Lung (tissue), 12 donors: ENCODE data around the gene LRRC25. TPM values are rescaled to one million over a fixed set of nuclear protein-coding genes. Genes with fewer than 3 reads are reported as not detected.
"Not testable (repeated sequence)": the region's sequence is repeated elsewhere in the genome, so short reads cannot be mapped to it uniquely, and the experiment has no call there.

Source experiments
- ATAC-seq: fragments of 200-7000 bp; cut with Tn5 transposase; one replicate; pipeline ENCODE4 v1.9.1; 2020; ENCODE audit warnings: moderate number of reproducible peaks; ENCODE audit not compliant: insufficient read depth, low FRiP score
- DNase-seq, 3 donors: peaks; one replicate each; pipeline ENCODE4 v3.0.0-alpha.2; 2013 to 2017
- H3K27ac ChIP-seq, 2 donors: one replicate each; pipeline ENCODE4 v1.5.1; 2013; ENCODE audit warnings: mild to moderate bottlenecking in 2 of 2, moderate library complexity in 2 of 2, control low read depth in 1 of 2, inconsistent platforms in 1 of 2, low read depth in 1 of 2, low read length in 1 of 2
- H3K27me3 ChIP-seq, 3 donors: one replicate each; pipeline ENCODE4 v1.5.1; 2013; ENCODE audit warnings: low read length in 2 of 3; ENCODE audit not compliant: control insufficient read depth in 3 of 3, insufficient read depth in 3 of 3
- H3K36me3 ChIP-seq, 4 donors: one replicate each; pipeline ENCODE4 v1.5.1; 2013; ENCODE audit warnings: low read length in 4 of 4, mild to moderate bottlenecking in 1 of 4, moderate library complexity in 1 of 4; ENCODE audit not compliant: control insufficient read depth in 4 of 4, insufficient read depth in 4 of 4
- H3K4me1 ChIP-seq, 5 donors: one replicate each; pipeline ENCODE4 v1.5.1; 2013; ENCODE audit warnings: low read length in 5 of 5, mild to moderate bottlenecking in 2 of 5, moderate library complexity in 1 of 5; ENCODE audit not compliant: control insufficient read depth in 5 of 5, insufficient read depth in 5 of 5
- H3K4me3 ChIP-seq: one replicate; pipeline ENCODE4 v1.5.1; 2013; ENCODE audit warnings: mild to moderate bottlenecking, control low read depth, moderate library complexity
- H3K9ac ChIP-seq, 2 donors: one replicate each; pipeline ENCODE4 v1.5.1; 2013; ENCODE audit warnings: low read length in 2 of 2, control low read depth in 1 of 2; ENCODE audit not compliant: insufficient read depth in 1 of 2
- H3K9me3 ChIP-seq, 4 donors: one replicate each; pipeline ENCODE4 v1.5.1; 2013; ENCODE audit warnings: low read length in 3 of 4, mild to moderate bottlenecking in 1 of 4, moderate library complexity in 1 of 4; ENCODE audit not compliant: control insufficient read depth in 4 of 4, insufficient read depth in 3 of 4
- CTCF ChIP-seq: IDR thresholded peaks from 2 replicates; pipeline ENCODE4 v1.5.1; 2012; ENCODE audit warnings: mild to moderate bottlenecking; ENCODE audit errors: control extremely low read depth, extremely low read depth
- WGBS, 2 donors: extraction: QIAGEN DNeasy Blood & Tissue Kit; methylation state at CpG; one replicate each; pipeline ENCODE4 v1.1.7; 2013; 5-methylcytosine and 5-hydroxymethylcytosine counted together
- polyA plus RNA-seq, 2 donors: library from polyadenylated mRNA; stranded (reverse); fragments of 200-250 nt; gene quantifications; one replicate each; pipeline ENCODE4 v1.2.1, GENCODE V29; 2013
- total RNA-seq, 2 donors: library from RNA; depleted of rRNA in 1 of 2; stranded (reverse); fragments of >200 nt in 1 of 2; gene quantifications; one replicate each; pipeline ENCODE4 v1.2.1, GENCODE V29; 2014 to 2021
- donor health status: control.
- donor health status: control.
- donor health status: Bipolar disorder and iron deficiency.
- donor health status: healthy.
- donor health status: DM: yes; HTN: yes; CAD: no.

Gene LRRC25
- total and polyA plus RNA-seq, 4 donors: 8.5 to 119 (median 27.0) TPM

GRCh38 chr19:18364826-18365528, 32.4 kb downstream of the LRRC25 start:
- H3K36me3 ChIP-seq: peaks cover 0 to 4% (median 1%) of the 10 kb centered on the region in 4 donors
- no peaks in the 10 kb centered on the region for H3K9me3 ChIP-seq
- TF ChIP-seq CTCF: no peak
- H3K27ac ChIP-seq: peak overlapping the region; percentile 58 to 96
- peak overlapping the region in 1 of 2 donors; percentile 77 for H3K9ac ChIP-seq
- no peaks in the 10 kb centered on the region for H3K27me3 ChIP-seq
- DNase-seq (peak; percentile 91 to 98 (median 95)), ATAC-seq (peak; percentile 61)
- peaks cover 0 to 23% (median 8%) of the 10 kb centered on the region in 5 donors for H3K4me1 ChIP-seq
- WGBS, 2 donors: 2 to 14% methylated on average over 15 of the region's 15 CpGs
- no peak overlapping the region for H3K4me3 ChIP-seq

DNA sequence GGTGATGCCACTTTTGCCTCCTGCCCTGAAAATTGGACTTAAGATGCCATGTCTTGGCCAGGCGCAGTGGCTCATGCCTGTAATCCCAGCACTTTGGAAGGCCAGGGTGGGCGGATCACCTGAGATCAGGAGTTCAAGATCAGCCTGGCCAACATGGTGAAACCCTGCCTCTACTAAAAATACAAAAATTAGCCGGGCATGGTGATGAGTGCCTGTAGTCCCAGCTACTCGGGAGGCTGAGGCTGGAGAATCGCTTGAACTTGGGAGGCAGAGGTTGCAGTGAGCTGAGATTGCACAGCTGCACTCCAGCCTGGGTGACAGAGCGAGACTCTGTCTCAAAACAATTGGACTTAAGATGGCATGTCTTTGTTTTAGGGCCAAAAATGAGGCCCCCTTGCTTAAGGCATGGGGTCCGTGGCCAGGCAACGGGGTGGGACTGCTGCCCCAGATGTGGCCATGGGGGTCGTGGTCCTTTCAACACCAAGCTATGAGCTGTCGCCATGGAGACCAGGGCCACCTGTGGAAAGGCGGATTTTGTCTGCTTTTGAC, 33.1 kb downstream of the LRRC25 start:
- not testable (repeated sequence) for H3K27me3 ChIP-seq, H3K9me3 ChIP-seq, ATAC-seq, H3K4me3 ChIP-seq, H3K36me3 ChIP-seq
- Histone ChIP-seq H3K27ac (peak overlapping the region; percentile 58 to 96), H3K4me1 (peaks cover 0 to 23% (median 8%) of the 10 kb centered on the region in 5 donors), H3K9ac (peak overlapping the region in 1 of 2 donors; percentile 65)
- WGBS, 2 donors: 48 to 50% methylated on average over 11 of the region's 11 CpGs
- DNase-seq: peak in 2 of 3 donors; percentile 84 to 88

GRCh38 chr19:18363787-18364186, 33.6 kb downstream of the LRRC25 start:
- no peak overlapping the region for H3K9ac ChIP-seq
- WGBS, 2 donors: 82 to 86% methylated on average over 6 of the region's 6 CpGs
- peak overlapping the region in 1 of 2 donors; percentile 10 for H3K27ac ChIP-seq
- H3K36me3 ChIP-seq: peaks cover 0 to 10% (median 3%) of the 10 kb centered on the region in 4 donors
- H3K27me3 ChIP-seq: no peaks in the 10 kb centered on the region
- H3K4me3 ChIP-seq: no peak overlapping the region
- no peak for DNase-seq
- H3K4me1 ChIP-seq: peaks cover 0 to 20% (median 8%) of the 10 kb centered on the region in 5 donors
- no peak for ATAC-seq
- H3K9me3 ChIP-seq: no peaks in the 10 kb centered on the region
- TF ChIP-seq CTCF: no peak

DNA sequence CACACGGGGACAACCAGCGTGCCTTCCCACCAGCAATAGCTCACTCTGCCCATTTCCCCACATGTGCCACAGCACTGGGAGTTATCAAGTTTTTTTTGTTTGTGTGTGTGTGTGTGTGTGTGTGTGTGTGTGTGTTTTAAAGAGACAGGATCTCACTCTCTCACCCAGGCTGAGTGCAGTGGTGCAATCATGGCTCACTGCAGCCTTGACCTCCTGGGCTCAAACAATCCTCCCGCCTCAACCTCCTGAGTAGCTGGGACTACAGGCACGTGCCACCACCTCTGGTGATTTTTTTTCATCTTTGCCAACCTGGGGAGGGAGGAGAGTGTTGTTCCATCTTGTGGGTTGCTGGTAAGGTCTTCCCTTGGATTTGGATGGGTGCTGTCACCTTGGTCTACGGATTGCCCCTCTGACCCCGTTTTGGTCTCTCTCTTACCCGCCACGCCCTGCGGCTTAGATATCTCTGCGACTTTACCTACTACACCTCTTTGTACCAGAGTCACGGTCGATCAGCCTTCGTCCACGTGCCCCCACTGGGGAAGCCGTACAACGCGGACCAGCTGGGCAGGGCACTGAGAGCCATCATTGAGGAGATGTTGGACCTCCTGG, 34.4 kb downstream of the LRRC25 start:
- Histone ChIP-seq H3K9ac (no peak overlapping the region), H3K4me1 (peaks cover 0 to 17% (median 8%) of the 10 kb centered on the region in 5 donors), H3K4me3 (no peak overlapping the region), H3K27ac (no peak overlapping the region), H3K36me3 (peaks cover 0 to 11% (median 3%) of the 10 kb centered on the region in 4 donors), H3K9me3 (no peaks in the 10 kb centered on the region), H3K27me3 (no peaks in the 10 kb centered on the region)
- WGBS, 2 donors: 95% methylated on average over 17 of the region's 17 CpGs
- TF ChIP-seq CTCF: no peak
- ATAC-seq (no peak), DNase-seq (no peak)
